HG03280 (cell line): ENCODE measurements around the gene ZNF76.
A peak's percentile ranks its signal among the peaks of the same experiment; 100 is the strongest.

Source experiments
- ATAC-seq: cut with Tn5 transposase; IDR thresholded peaks from one replicate; pipeline ENCODE4 v1.9.1; 2021; ENCODE audit warnings: mild to moderate bottlenecking, moderate library complexity; ENCODE audit not compliant: unreplicated experiment

The ZNF76 gene

GRCh38 chr6:35236223-35236622 is 23.3 kb upstream of the ZNF76 start:
- no peak for ATAC-seq

GRCh38 chr6:35237476-35237875 is 22.1 kb upstream of the ZNF76 start:
- ATAC-seq: no peak

- no peak for ATAC-seq
Observed at GRCh38 chr6:35238843-35239289, 20.7 kb upstream of the ZNF76 start.

GRCh38 chr6:35239581-35239980 is 20.0 kb upstream of the ZNF76 start:
- no peak for ATAC-seq

GRCh38 chr6:35240838-35241801 is 18.4 kb upstream of the ZNF76 start:
- no peak for ATAC-seq

GRCh38 chr6:35242486-35242885 is 17.0 kb upstream of the ZNF76 start:
- ATAC-seq: no peak

- no peak for ATAC-seq
Observed at GRCh38 chr6:35242906-35243305, 16.6 kb upstream of the ZNF76 start.

- ATAC-seq: no peak
Observed at GRCh38 chr6:35243386-35243958, 16.1 kb upstream of the ZNF76 start.

- no peak for ATAC-seq
Observed at GRCh38 chr6:35244551-35244950, 15.0 kb upstream of the ZNF76 start.

GRCh38 chr6:35247642-35248231 is 11.8 kb upstream of the ZNF76 start:
- ATAC-seq: no peak

GRCh38 chr6:35248300-35248699 is 11.2 kb upstream of the ZNF76 start:
- no peak for ATAC-seq

GRCh38 chr6:35248965-35249364 is 10.6 kb upstream of the ZNF76 start:
- no peak for ATAC-seq

- ATAC-seq: no peak
Observed at GRCh38 chr6:35251949-35252348, 7.6 kb upstream of the ZNF76 start.

- no peak for ATAC-seq
Observed at GRCh38 chr6:35253249-35253648, 6.3 kb upstream of the ZNF76 start.

GRCh38 chr6:35258336-35258735 is 1.2 kb upstream of the ZNF76 start:
- no peak for ATAC-seq

GRCh38 chr6:35258858-35259193 is 709 bp upstream of the ZNF76 start:
- peak; percentile 5 for ATAC-seq

- ATAC-seq: peak; percentile 38
Observed at GRCh38 chr6:35259948-35260590, 534 bp downstream of the ZNF76 start.

- ATAC-seq: no peak
Observed at GRCh38 chr6:35260591-35261570, 1.3 kb downstream of the ZNF76 start.

- ATAC-seq: no peak
Observed at GRCh38 chr6:35262596-35262995, 3.1 kb downstream of the ZNF76 start.

- ATAC-seq: no peak
Observed at GRCh38 chr6:35264550-35265274, 5.2 kb downstream of the ZNF76 start.
